GM12892 (cell line): ENCODE data around the gene POT1.

Experiments
- DNase-seq: peaks from one replicate; pipeline ENCODE4 v3.0.0; 2011; ENCODE audit not compliant: insufficient read length
- FAIRE-seq: peaks from 2 replicates; lab custom pipeline; 2011; peaks lifted over from hg19 to GRCh38; lab: Jason Lieb, UNC
- POLR2A ChIP-seq: IDR thresholded peaks from 2 replicates; pipeline ENCODE4 v1.6.1; 2011; ENCODE audit warnings: low read depth, low read length, control low read depth
- POLR2AphosphoS5 ChIP-seq: IDR thresholded peaks from 2 replicates; pipeline ENCODE4 v1.6.1; 2011; ENCODE audit warnings: low read depth, low read length, control low read depth
- TAF1 ChIP-seq: IDR thresholded peaks from 2 replicates; pipeline ENCODE4 v1.6.1; 2011; ENCODE audit warnings: low read depth, mild to moderate bottlenecking, control low read depth, low read length, borderline replicate concordance

POT1 gene

GRCh38 chr7:124781418-124781817 is 148.2 kb downstream of the POT1 start:
- no peak for FAIRE-seq
- DNase-seq: no peak
- TF ChIP-seq POLR2AphosphoS5 (no peak), TAF1 (no peak), POLR2A (no peak)

- DNase-seq (no peak), FAIRE-seq (no peak)
- no peak for TF ChIP-seq POLR2A
- TF ChIP-seq TAF1: no peak
- TF ChIP-seq POLR2AphosphoS5: no peak
Observed at GRCh38 chr7:124780608-124781007, 149.0 kb downstream of the POT1 start.

GRCh38 chr7:124780056-124780455 is 149.6 kb downstream of the POT1 start:
- DNase-seq (no peak), FAIRE-seq (no peak)
- TF ChIP-seq POLR2AphosphoS5: no peak
- TF ChIP-seq TAF1: no peak
- TF ChIP-seq POLR2A: no peak

GRCh38 chr7:124779620-124780019 is 150.0 kb downstream of the POT1 start:
- FAIRE-seq: no peak
- DNase-seq: no peak
- TF ChIP-seq POLR2A (no peak), TAF1 (no peak), POLR2AphosphoS5 (no peak)

- DNase-seq: no peak
- TF ChIP-seq POLR2AphosphoS5 (no peak), TAF1 (no peak), POLR2A (no peak)
- no peak for FAIRE-seq
Observed at GRCh38 chr7:124779194-124779593, 150.4 kb downstream of the POT1 start.

- TF ChIP-seq POLR2A (no peak), POLR2AphosphoS5 (no peak), TAF1 (no peak)
- FAIRE-seq: no peak
- DNase-seq: no peak
Observed at GRCh38 chr7:124777268-124777667, 152.4 kb downstream of the POT1 start.

- no peak for DNase-seq
- TF ChIP-seq TAF1: no peak
- no peak for TF ChIP-seq POLR2AphosphoS5
- no peak for TF ChIP-seq POLR2A
- no peak for FAIRE-seq
Observed at GRCh38 chr7:124776153-124776552, 153.5 kb downstream of the POT1 start.

GRCh38 chr7:124775422-124775821 is 154.2 kb downstream of the POT1 start:
- DNase-seq: no peak
- no peak for FAIRE-seq
- TF ChIP-seq TAF1 (no peak), POLR2A (no peak)

- TF ChIP-seq POLR2A: no peak
- no peak for TF ChIP-seq POLR2AphosphoS5
- TF ChIP-seq TAF1: no peak
- DNase-seq: no peak
- no peak for FAIRE-seq
Observed at GRCh38 chr7:124773938-124774337, 155.7 kb downstream of the POT1 start.

GRCh38 chr7:124773339-124773738 is 156.3 kb downstream of the POT1 start:
- DNase-seq (no peak), FAIRE-seq (no peak)
- no peak for TF ChIP-seq POLR2A
- no peak for TF ChIP-seq POLR2AphosphoS5
- no peak for TF ChIP-seq TAF1
